Measurements from ENCODE around the gene METTL2A. TPM values are rescaled to one million over a fixed set of nuclear protein-coding genes. Genes with fewer than 3 reads are reported as not detected.
"Not testable (repeated sequence)": the region's sequence is repeated elsewhere in the genome, so short reads cannot be mapped to it uniquely, and the experiment has no call there.

METTL2A gene
- total RNA-seq, 2 donors from 2014 or later: 12.8 to 14.9 TPM

GRCh38 chr17:62464422-62464821 is 40.7 kb downstream of the METTL2A start:
- intact Hi-C loops (cut with DNase I); DNase-seq (ENCODE audit: low spot score): not testable (repeated sequence)

- intact Hi-C loops (cut with DNase I); DNase-seq (ENCODE audit: low spot score): not testable (repeated sequence)
These were observed 41.6 kb downstream of the METTL2A start for GRCh38 chr17:62465271-62465670.

GRCh38 chr17:62470666-62471379 is 47.1 kb downstream of the METTL2A start:
- intact Hi-C loops (cut with DNase I): not testable (repeated sequence)
- peak; percentile 93 for DNase-seq (ENCODE audit: low spot score)

GRCh38 chr17:62471380-62471880 is 47.7 kb downstream of the METTL2A start:
- DNase-seq (ENCODE audit: low spot score); intact Hi-C loops (cut with DNase I): not testable (repeated sequence)

GRCh38 chr17:62473030-62473982 is 49.6 kb downstream of the METTL2A start:
- intact Hi-C loops (cut with DNase I); DNase-seq (ENCODE audit: low spot score): not testable (repeated sequence)

GRCh38 chr17:62477111-62477510 is 53.4 kb downstream of the METTL2A start:
- peak; percentile 34 for DNase-seq (ENCODE audit: low spot score)
- intact Hi-C loops (cut with DNase I): not testable (repeated sequence)

GRCh38 chr17:62477718-62478408 is 54.2 kb downstream of the METTL2A start:
- DNase-seq (ENCODE audit: low spot score): peak; percentile 83
- intact Hi-C loops (cut with DNase I): not testable (repeated sequence)

GRCh38 chr17:62478424-62478879 is 54.8 kb downstream of the METTL2A start, which contains the start of gene TLK2:
Gene TLK2, plus strand, starts transcription at chr17:62478825. Its CDS starts 2,301 bp downstream, at chr17:62481126.
- peak; percentile 92 for DNase-seq (ENCODE audit: low spot score)
- intact Hi-C loops (cut with DNase I): no loop called here

GRCh38 chr17:62478880-62479638 is 55.4 kb downstream of the METTL2A start:
- peak; percentile 86 for DNase-seq (ENCODE audit: low spot score)
- intact Hi-C loops (cut with DNase I): not testable (repeated sequence)

GRCh38 chr17:62479639-62480258 is 56.1 kb downstream of the METTL2A start:
- DNase-seq (ENCODE audit: low spot score): peak; percentile 86
- intact Hi-C loops (cut with DNase I): not testable (repeated sequence)

- intact Hi-C loops (cut with DNase I): not testable (repeated sequence)
- peak; percentile 17 for DNase-seq (ENCODE audit: low spot score)
These were observed 58.9 kb downstream of the METTL2A start for GRCh38 chr17:62482553-62482952.

- DNase-seq (ENCODE audit: low spot score); intact Hi-C loops (cut with DNase I): not testable (repeated sequence)
These were observed 67.3 kb downstream of the METTL2A start for GRCh38 chr17:62490990-62491389.

- intact Hi-C loops (cut with DNase I); DNase-seq (ENCODE audit: low spot score): not testable (repeated sequence)
These were observed 69.5 kb downstream of the METTL2A start for GRCh38 chr17:62493049-62493655.

- DNase-seq (ENCODE audit: low spot score); intact Hi-C loops (cut with DNase I): not testable (repeated sequence)
These were observed 70.4 kb downstream of the METTL2A start for GRCh38 chr17:62494073-62494472.

GRCh38 chr17:62496344-62496743 is 72.6 kb downstream of the METTL2A start:
- DNase-seq (ENCODE audit: low spot score); intact Hi-C loops (cut with DNase I): not testable (repeated sequence)

- DNase-seq (ENCODE audit: low spot score); intact Hi-C loops (cut with DNase I): not testable (repeated sequence)
These were observed 75.1 kb downstream of the METTL2A start for GRCh38 chr17:62498796-62499195.

All from posterior vena cava (tissue), 2 donors.